NCI-H748 treated with DMSO at 0.1 percent for 48 hours (cell line): ENCODE measurements around the gene ZMIZ1.

Experiments used
- DNase-seq: peaks from one replicate; lab custom pipeline; 2025; lab: John Stamatoyannopoulos, UW

The ZMIZ1 gene

GRCh38 chr10:79206300-79207095, 137.7 kb downstream of the ZMIZ1 start:
- DNase-seq: no peak

DNA sequence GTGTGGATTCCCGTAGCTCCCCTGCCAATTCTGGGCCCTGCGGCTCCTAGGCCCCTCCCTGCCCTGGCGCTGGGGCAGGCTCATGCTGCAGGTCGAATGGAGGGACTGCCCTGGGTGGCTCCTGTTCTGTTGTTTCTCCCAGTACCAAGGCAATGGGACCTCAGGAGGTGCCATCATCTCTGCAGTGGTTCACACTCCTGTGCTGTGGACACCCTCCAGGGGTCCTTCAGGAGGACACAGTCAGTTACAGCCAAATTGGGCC, 138.3 kb downstream of the ZMIZ1 start:
- no peak for DNase-seq

GRCh38 chr10:79207726-79208125, 139.0 kb downstream of the ZMIZ1 start:
- no peak for DNase-seq

DNA sequence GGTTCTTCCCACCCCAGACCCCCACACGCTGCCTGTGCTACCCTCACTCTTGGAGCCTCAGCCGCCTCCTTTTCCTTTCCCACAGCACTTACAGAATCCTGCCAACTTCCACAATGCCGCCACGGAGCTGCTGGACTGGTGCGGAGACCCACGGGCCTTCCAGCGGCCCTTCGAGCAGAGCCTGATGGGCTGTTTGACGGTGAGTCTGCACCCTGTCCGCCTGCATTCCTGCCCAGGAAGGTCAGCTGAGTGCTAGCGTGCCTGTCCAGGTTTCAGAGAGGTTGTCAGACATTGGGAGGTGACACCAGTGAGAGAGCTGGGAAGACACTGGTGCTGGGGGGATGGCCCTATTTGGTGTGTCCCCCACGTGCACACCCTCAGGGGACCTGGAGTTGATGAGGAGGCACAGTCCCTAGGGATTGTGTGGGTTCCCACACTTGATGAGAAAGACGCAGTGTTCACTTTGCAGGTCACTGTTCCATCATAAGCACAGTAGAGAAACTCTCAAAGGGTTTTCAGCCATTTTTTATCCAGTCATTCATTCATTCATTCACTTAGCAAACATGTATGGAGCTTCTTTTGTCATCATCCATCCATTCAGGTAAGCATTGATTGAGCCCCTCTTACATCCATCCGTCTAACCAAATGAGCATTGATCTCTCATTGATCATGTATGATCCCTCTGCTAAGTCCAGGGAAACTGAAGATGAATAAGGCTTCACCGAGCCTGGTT, 139.7 kb downstream of the ZMIZ1 start:
- DNase-seq: no peak

DNA sequence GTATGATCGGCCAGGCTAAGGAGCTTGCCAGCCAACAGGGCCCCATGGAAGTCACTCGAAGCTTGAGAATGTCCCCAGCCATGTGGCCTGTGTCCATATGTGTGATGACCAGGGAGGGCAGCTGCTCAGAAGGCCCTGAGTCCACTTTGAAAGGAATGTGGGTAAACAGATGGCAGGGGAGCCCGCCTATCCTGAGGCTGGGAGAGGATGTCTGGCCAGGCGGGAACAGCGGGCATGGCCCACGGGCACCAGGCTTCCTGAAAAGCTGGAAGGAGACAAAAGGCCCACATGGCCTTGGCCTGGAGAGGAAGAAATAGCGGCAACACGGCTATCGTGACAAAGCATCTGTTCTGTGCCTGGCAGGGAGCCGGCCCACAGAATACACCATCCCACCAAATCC, 140.6 kb downstream of the ZMIZ1 start:
- DNase-seq: no peak

DNA sequence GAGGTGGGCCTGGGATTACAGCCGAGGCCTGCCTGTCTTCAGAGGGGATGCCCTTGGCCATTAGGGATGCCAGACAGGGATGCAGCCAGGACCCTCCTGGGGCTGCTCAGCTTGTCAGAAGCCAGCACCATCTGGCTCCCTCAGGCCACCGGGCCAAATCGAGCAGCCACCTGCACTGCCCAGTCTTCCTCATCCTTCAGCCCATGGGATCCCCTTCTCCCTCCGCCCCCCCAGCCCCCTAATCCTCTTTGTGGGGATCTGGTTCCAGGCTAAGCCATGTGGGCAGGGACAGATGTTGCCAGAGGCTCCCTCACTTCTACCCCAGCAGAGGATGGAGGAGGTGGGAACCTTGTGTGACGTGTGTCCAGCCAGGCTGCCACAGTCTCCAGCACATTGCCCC, 141.1 kb downstream of the ZMIZ1 start:
- DNase-seq: no peak

DNA sequence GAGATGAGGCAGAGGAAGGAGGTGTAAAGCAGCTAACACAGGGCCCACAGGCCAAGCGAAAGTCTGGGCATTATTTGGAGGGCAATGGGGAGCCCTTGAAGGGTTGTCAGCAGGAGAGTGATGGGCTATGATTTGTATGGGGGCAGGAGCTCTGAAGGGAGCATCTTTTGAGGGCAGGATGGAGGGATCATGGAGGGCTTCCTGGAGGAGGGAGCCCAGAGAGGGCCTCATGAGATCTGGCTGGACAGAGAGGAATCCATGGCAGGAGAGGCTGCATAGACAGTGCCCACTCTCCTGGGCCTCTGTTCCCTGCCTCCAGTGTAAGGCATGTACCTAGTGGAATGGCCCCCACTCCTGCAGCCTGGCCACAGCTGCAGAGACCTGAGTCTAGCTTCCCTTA, 141.9 kb downstream of the ZMIZ1 start:
- DNase-seq: no peak

DNA sequence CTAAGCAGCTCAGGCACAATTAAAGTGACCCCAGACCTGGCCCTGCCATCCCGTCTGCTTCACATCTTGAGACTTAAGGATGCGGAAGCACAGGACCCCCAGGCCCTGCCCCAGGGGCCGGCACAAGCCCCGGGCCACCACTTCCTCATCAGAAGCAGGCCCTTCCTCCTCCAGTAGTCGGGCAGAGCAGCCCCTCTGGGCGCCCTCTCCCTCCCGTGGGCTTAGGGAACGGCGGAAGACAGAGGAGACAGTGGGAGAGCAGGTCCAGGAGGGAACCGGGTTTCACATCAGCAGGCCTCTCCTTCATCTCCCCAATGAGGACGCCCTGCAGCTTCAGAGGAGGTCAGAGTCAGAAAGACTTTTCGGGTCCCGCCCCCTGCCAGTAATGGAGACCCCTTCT, 142.8 kb downstream of the ZMIZ1 start:
- DNase-seq: no peak

- no peak for DNase-seq
Measured at GRCh38 chr10:79215531-79215930, 146.8 kb downstream of the ZMIZ1 start.

- DNase-seq: no peak
Measured at GRCh38 chr10:79219322-79219957, 150.7 kb downstream of the ZMIZ1 start.

DNA sequence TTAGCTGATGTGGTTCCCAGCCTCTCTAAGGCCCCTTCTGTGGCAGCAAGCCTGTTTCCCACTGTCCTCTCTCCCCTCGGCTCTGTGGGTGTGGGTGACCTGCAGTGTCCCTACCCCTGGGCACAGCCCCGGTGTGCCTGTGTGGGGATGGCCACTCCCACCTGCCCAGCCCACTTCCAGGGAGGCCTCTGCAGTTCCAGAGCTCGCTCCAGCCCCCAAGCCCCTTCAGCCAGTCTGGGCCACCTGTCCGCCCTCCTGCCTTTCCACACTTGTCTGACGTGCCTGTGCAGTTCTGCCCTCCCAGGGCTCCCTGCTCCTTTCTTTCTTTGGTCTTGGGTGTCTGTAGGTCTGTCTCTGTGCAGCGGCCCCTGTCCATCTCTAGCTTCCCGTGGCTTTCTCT, 151.5 kb downstream of the ZMIZ1 start:
- no peak for DNase-seq

- no peak for DNase-seq
Measured at GRCh38 chr10:79221110-79222051, 152.6 kb downstream of the ZMIZ1 start.

DNA sequence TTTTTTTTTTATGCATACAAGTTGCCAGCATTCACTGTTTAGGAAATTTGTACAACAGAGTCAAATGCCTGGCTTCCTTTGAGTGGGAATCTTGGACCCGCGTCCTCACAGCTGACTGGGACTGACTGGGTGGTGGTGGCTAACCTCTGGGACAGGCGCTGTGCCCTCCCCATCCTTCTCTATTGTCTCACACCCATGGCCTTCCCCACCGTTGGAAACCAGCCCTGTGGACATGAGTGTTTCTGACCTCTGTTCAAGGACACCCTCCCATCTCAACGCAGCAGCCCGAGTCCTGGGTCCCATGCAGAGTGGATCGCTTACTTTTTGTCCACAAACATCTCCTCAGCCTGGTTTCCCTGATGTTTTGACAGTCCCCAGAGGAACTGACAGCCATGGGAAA, 153.4 kb downstream of the ZMIZ1 start:
- DNase-seq: no peak

DNA sequence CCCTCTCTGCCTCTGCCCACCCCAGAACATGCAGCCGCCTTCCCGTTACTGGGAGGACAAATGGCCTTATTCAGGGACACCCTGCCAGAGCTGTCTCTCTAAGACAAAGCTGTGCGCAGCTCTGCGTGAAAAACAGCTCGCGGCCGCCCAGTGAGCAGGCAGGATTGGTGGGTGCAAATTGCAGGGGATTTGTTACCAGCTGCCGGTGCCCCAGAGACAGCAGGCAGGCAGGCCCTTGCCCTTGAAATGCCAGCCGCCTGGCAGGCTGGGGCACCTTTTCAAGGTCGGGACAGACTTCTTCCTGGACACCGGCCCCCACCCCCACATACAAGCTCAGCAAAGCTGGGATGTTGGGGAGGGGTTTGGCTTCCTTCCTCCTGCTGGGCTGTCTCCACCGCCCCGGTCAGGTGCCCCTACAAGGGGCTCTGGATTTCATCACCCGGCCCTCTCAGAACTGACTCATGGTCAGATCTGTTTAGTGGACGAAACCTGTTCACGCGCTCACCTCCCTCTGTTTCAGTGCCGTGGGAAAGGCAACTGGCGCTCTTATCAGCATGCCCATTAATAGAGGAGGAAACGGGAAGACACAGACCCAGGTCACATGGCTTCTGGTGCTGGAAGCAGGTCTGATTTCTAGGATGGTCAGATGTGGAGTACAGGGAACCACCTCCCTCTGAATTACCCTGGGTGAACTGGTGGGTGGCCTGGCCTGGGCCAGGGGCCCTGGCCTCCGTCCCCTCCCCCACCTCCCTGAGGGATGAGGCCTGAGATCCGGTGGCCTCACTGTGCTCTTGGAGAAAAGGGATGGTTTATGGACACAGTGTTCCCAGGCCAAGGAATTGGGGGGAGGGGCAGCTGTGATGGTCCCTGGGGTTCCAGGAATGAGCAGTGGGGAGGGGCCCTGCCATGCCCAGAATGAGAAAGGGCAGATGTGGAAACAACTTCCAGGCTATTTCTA, 154.6 kb downstream of the ZMIZ1 start:
- DNase-seq: no peak

DNA sequence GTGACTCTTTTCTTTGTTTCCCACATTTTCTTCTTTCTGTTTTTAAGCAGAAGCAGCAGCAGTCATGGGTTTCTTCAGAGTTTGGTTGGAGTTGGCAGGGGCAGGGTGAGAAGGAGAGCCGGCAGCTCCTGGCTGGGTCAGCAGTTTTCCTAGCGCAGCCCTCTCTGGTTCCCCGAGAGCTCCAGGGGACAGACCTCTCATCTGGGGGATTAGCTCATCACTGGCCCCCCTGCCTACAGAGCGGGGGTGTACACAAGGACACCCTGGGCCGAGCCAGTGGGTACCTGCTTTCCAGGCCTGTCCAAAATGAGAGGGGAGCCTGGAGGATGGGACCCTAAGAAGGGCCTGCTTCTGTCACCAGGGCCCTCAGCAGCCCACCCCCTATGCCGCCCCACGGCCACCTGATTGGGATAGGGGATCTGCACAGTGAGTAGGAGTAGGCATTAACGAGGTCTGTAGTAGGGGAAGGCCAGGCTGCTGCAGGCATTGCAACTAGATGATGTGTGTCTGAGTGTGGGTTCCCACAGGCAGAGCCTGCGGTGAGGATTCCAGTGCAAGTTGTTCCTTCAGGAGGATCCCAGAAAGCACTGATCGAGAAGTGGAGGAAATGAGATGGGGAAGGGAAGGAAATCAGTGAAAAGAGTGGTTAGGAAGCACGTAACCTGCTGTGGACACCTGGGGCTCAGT, 155.6 kb downstream of the ZMIZ1 start:
- DNase-seq: no peak

GRCh38 chr10:79224992-79225391, 156.2 kb downstream of the ZMIZ1 start:
- DNase-seq: no peak

- no peak for DNase-seq
Measured at GRCh38 chr10:79226391-79227245, 157.9 kb downstream of the ZMIZ1 start.

- peak; percentile 54 for DNase-seq
Measured at GRCh38 chr10:79229071-79229541, 160.3 kb downstream of the ZMIZ1 start.

DNA sequence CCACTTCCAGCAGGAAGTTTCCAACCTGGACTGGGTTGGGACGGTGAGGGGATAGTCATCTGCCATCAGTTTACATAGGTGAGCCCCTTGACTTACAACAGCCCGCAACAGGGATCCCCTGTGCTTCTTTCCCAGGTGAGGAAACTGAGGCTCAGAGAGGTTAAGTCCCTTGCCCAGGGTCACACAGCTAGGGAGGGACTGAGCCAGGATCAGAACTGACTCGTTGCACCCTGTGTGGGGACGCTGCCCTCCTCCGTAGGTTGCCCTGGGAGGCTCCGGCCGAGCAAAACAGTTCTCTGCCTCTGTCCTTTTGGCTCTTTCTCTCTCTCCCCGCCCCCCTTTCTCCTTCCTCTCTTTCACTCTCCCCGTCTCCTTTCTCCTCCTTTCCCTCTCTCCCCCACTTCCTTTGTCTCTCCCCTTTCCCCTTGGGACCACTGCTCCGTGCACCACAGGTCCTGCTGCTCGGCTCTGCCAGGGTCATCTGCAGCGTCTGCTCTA, 161.1 kb downstream of the ZMIZ1 start:
- no peak for DNase-seq
